Omental fat pad (tissue), 4 donors: ENCODE data around the gene COMMD2. TPM values are rescaled to one million over a fixed set of nuclear protein-coding genes. Genes with fewer than 3 reads are reported as not detected.

Source experiments
- ATAC-seq: fragments of 150-250 bp; one replicate; pipeline ENCODE4 v1.9.1; 2016; ENCODE audit warnings: mild to moderate bottlenecking, moderate library complexity; ENCODE audit not compliant: low FRiP score
- DNase-seq: peaks from one replicate; pipeline ENCODE4 v3.0.0-alpha.2; 2019; ENCODE audit warnings: low spot score
- total RNA-seq, 4 donors: library from RNA; depleted of rRNA; stranded (reverse); fragments of >200 nt; gene quantifications; one replicate each; pipeline ENCODE4 v1.1.0, GENCODE V29; 2016
- TF ChIP-seq, protein P1 (sequence below), 3 donors: fragments of 450-650 bp; IDR thresholded peaks; one replicate each; pipeline ENCODE4 v1.5.1; 2016 to 2017; ENCODE audit warnings: antibody characterized with exemption in 3 of 3, mild to moderate bottlenecking in 3 of 3, moderate library complexity in 2 of 3

The COMMD2 gene
- total RNA-seq, 4 donors from 2014 or later, result 13.1 to 34.8 (median 19.5) TPM

DNA sequence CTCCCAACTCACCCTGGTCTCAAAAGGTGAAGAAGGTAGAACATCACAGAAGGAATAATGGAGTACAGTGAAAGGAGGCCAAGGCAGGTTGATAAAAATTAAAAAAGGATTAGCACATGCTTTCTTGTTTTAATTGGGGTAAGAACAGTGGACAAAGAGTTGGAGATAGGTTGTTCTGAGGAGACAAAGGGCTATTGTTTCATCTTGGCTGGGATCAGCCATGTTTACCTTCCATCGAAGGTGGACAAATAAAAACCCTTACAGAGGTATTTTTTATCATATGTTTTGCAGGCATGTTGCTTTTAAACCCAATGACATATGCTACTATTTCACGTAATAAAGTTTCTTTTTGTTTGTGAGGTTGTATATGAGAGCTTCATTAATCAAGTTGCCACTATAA, 12.9 kb downstream of the COMMD2 start:
- DNase-seq (no peak), ATAC-seq (no peak)
- TF ChIP-seq, protein P1, sequence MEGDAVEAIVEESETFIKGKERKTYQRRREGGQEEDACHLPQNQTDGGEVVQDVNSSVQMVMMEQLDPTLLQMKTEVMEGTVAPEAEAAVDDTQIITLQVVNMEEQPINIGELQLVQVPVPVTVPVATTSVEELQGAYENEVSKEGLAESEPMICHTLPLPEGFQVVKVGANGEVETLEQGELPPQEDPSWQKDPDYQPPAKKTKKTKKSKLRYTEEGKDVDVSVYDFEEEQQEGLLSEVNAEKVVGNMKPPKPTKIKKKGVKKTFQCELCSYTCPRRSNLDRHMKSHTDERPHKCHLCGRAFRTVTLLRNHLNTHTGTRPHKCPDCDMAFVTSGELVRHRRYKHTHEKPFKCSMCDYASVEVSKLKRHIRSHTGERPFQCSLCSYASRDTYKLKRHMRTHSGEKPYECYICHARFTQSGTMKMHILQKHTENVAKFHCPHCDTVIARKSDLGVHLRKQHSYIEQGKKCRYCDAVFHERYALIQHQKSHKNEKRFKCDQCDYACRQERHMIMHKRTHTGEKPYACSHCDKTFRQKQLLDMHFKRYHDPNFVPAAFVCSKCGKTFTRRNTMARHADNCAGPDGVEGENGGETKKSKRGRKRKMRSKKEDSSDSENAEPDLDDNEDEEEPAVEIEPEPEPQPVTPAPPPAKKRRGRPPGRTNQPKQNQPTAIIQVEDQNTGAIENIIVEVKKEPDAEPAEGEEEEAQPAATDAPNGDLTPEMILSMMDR (IDR thresholded peaks at IDR 0.05), result no peak

DNA sequence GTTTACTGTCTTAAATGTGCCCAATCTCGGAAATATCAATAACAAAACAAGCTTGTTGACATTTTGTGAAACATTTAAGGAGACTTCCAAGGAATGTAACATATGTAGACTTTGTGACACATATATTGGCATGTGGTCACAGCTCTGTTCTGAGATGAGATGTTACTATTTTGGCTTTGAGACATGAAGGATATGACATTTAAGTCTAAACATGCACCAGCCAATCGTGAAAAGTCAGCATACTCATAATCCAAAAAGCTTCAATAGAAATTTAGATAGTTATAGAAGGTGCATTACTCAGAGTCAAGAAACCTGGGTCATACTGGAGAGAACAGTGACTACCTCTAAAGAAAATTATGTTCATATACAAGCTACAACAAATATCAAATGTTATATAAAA, 13.4 kb downstream of the COMMD2 start:
- DNase-seq (no peak), ATAC-seq (no peak)
- TF ChIP-seq, protein P1 (IDR thresholded peaks at IDR 0.05), result no peak

DNA sequence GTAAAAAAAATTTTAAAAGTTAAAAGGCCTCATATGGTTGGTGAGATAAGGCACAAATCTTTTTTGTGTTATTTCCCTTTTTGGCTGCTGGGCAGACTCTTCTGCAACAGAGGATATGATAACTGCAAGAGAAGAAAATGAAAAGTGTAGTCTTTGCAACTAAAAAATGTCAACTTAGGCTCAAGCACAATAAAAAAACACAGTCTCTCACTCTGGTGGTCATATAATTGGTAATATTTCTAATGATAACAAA, 15.4 kb downstream of the COMMD2 start:
- TF ChIP-seq, protein P1 (IDR thresholded peaks at IDR 0.05), result no peak
- DNase-seq (no peak), ATAC-seq (no peak)

DNA sequence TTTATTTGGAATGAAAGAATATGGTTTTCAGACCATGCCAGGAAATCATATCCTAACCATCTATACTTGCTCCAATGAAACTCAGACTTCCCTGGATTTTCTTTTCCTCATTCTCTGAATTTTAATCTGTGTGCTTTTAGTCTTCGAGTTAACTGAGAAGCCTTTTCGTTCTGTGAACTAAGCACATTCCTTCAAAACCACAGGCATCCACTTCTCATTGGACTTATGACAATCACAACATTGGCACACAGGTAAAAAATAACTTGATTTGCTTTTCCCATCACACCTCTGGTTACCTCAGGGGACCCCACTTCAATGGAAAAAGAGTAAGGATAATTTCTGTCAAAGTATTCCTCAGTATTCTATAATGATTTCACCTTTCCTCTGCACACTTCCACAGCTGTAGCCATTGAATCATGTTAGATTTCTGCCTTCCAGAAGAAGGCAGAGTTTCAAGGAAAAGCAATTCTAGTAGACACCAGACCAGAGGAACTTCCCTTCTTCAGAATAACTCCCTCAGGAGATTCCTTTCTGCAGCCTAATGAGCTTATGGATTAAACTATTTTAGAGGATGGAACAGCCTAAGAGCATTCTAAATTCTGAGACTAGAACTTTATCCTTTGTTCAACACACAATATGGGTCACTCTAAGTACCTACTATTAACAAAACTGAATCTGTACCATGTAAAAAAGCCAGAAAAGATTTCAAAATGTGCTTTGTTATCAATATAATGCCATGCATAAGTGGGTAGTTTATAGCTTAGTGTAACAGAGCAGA, 15.9 kb downstream of the COMMD2 start:
- DNase-seq (no peak), ATAC-seq (no peak)
- TF ChIP-seq, protein P1 (IDR thresholded peaks at IDR 0.05), result no peak

DNA sequence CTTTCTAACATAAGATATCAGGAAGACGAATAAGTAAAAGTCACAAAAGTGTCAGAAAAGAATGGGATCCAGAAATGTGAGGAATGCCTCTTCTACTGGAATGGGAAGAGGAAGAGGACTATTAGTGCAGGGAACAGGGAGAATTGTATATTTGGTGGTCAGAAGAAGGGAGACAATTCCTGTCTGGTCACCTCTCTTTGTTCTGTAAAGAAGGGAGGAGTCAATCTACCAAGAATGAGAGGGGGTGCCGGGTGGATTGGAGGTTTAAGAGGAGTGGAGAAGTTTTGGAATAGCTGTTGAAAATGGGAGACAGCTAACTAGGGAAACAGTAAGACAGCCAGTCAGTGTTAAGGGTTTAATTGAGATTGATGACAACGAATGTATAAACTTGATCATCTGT, 20.1 kb downstream of the COMMD2 start:
- TF ChIP-seq, protein P1 (IDR thresholded peaks at IDR 0.05), result no peak
- no peak for ATAC-seq
- no peak for DNase-seq

DNA sequence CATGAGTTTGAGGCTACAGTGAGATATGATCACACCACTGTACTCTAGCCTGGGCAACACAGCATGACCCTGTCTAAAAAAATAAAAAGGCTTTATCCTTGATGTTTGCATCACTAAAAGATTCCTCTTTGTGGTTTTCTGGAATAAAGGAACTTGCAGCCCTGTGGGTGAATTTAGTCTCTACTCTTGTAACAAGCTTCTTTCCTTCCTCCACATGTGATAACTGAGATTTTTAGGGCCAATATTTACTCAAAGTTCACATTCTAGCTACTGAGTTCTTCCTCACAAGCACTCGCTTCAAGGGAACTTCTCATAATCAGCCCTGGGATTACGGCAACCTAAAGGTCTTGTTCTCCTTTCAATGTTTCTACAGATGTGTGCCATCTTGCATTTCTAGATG, 24.6 kb downstream of the COMMD2 start:
- TF ChIP-seq, protein P1 (IDR thresholded peaks at IDR 0.05), result no peak
- DNase-seq (no peak), ATAC-seq (no peak)

DNA sequence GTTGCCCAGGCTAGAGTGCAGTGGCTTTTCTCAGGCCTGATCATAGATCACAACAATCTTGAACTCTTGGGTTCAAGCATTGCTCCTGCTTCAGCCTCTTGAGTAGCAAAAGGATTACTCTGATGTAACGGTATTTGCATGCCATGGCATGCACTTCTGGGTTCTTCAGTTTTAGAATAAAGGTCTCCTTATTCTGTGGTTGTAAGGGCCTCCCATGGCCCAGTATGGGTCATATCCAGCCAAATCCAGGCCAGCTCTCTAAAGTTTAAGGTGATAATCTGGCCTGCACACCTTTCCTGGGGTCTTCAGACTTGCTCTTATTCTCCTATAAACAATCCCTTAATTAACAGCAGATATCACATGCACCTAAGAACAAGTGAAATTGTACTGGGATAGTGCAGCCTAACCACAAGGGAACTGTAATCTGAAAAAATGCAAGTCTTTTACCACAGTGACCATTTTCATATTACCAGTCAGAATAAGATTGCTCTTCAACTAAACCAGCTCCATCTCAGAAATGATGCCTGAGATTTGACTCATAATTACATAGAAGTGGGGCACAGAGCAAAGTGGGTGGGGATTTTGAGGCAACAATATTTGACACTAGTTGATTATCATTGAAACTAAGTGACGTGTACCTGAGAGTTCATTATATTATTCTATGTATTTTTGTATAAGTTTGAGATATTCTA, 25.4 kb downstream of the COMMD2 start:
- ATAC-seq (no peak), DNase-seq (no peak)
- TF ChIP-seq, protein P1 (IDR thresholded peaks at IDR 0.05), result no peak
